HepG2 (cell line): ENCODE data around the gene OR6F1. TPM values are rescaled to one million over a fixed set of nuclear protein-coding genes. Genes with fewer than 3 reads are reported as not detected.

ENCODE experiments used
- ATAC-seq: fragments of 200-7000 bp; cut with Tn5 transposase; 3 replicates; pipeline ENCODE4 v1.9.1; 2020; ENCODE audit warnings: mild to moderate bottlenecking, moderate library complexity
- BruUV-seq: library from RNA; stranded (reverse); fragments of 400-500 nt; replicated peaks from 2 replicates; lab custom pipeline; 2021; lab: Mats Ljungman, UMichigan
- CTCF ChIA-PET: fragments of 300-600 bp; formaldehyde crosslinking; extraction: SDS; loops from one replicate; lab custom pipeline; 2021; ENCODE audit warnings: low total read pairs, inconsistent platforms, low intra/inter-chr PET ratio; lab: Yijun Ruan, JAX
- POLR2A ChIA-PET: fragments of 350-600 bp; sonication (Branson Sonifier 250); formaldehyde crosslinking; loops from one replicate; lab custom pipeline; 2020; ENCODE audit warnings: antibody characterized with exemption, inconsistent platforms; lab: Yijun Ruan, JAX
- DNase-seq: peaks from one replicate; pipeline ENCODE4 v3.0.0-alpha.2; 2015; ENCODE audit warnings: low spot score
- FAIRE-seq: peaks from 3 replicates; lab custom pipeline; 2011; peaks lifted over from hg19 to GRCh38; lab: Jason Lieb, UNC
- H2AFZ ChIP-seq: one replicate; pipeline ENCODE4 v1.6.1; 2011; ENCODE audit warnings: low read length, inconsistent platforms
- H3K27ac ChIP-seq: fragments of 300-600 bp; 3 replicates; pipeline ENCODE4 v1.8.0; 2011; ENCODE audit warnings: mixed run types, mild to moderate bottlenecking, mixed read lengths, low read length, inconsistent platforms; ENCODE audit not compliant: insufficient read depth; ENCODE audit errors: extremely low read length
- H3K27me3 ChIP-seq, 2 experiments: fragments of 200-600 bp in 1 of 2; 2 replicates in 1 of 2; 3 replicates in 1 of 2; pipeline versions ENCODE4 v1.6.0 to v1.8.0; 2011; ENCODE audit warnings: low read length in 2 of 2, mild to moderate bottlenecking in 2 of 2, moderate library complexity in 2 of 2, inconsistent platforms in 1 of 2; ENCODE audit not compliant: insufficient read depth in 2 of 2, control insufficient read depth in 1 of 2
- H3K36me3 ChIP-seq, 2 experiments: fragments of 200-600 bp in 1 of 2; replicated peaks in 1 of 2; 2 replicates in 1 of 2; 3 replicates in 1 of 2; pipeline versions ENCODE4 v1.5.1 to v1.8.0; 2011; ENCODE audit warnings: low read length in 2 of 2, inconsistent platforms in 1 of 2; ENCODE audit not compliant: insufficient read depth in 2 of 2, control insufficient read depth in 1 of 2
- H3K4me1 ChIP-seq: 2 replicates; pipeline ENCODE4 v1.5.1; 2012; ENCODE audit warnings: low read length, inconsistent platforms; ENCODE audit not compliant: insufficient read depth
- H3K4me2 ChIP-seq: 2 replicates; pipeline ENCODE4 v1.6.0; 2011; ENCODE audit warnings: low read depth, low read length, inconsistent platforms
- H3K4me3 ChIP-seq, 3 experiments: fragments of 200-600 bp in 1 of 3; sonication (generic), shearing (Covaris generic) in 1 of 3; replicated peaks in 1 of 3; 2 replicates each; pipeline ENCODE4 v1.5.1; 2011 to 2016; ENCODE audit warnings: low read length in 3 of 3, inconsistent platforms in 2 of 3, low read depth in 2 of 3, mild to moderate bottlenecking in 2 of 3, control low read depth in 1 of 3, mixed read lengths in 1 of 3; ENCODE audit not compliant: insufficient read depth in 1 of 3
- H3K79me2 ChIP-seq: one replicate; pipeline ENCODE4 v1.6.1; 2011; ENCODE audit warnings: low read length, inconsistent platforms; ENCODE audit not compliant: insufficient read depth
- H3K9ac ChIP-seq: 2 replicates; pipeline ENCODE4 v1.6.0; 2011; ENCODE audit warnings: mild to moderate bottlenecking, low read depth, low read length, inconsistent platforms; ENCODE audit not compliant: insufficient read depth
- H3K9me3 ChIP-seq: 2 replicates; pipeline ENCODE4 v1.5.1; 2012; ENCODE audit warnings: mild to moderate bottlenecking, low read length
- H4K20me1 ChIP-seq: 2 replicates; pipeline ENCODE4 v1.6.0; 2011; ENCODE audit warnings: inconsistent platforms, mild to moderate bottlenecking, low read length, moderate library complexity; ENCODE audit not compliant: insufficient read depth
- ADNP ChIP-seq: sonication (generic); formaldehyde crosslinking; IDR thresholded peaks from 2 replicates; pipeline ENCODE4 v1.4.0; 2020; ENCODE audit warnings: missing genetic modification reagents
- ATAD3A ChIP-seq: sonication (generic); formaldehyde crosslinking; IDR thresholded peaks from 2 replicates; pipeline ENCODE4 v1.4.0; 2020; ENCODE audit warnings: missing genetic modification reagents
- MXI1 ChIP-seq: IDR thresholded peaks from 3 replicates; pipeline ENCODE4 v1.6.1; 2012; ENCODE audit warnings: low read depth, low read length, inconsistent platforms, borderline replicate concordance
- MYC ChIP-seq: sonication (generic); formaldehyde crosslinking; IDR thresholded peaks from 2 replicates; pipeline ENCODE4 v1.9.0; 2021; ENCODE audit warnings: missing genetic modification reagents, borderline replicate concordance
- NPAS2 ChIP-seq: sonication (generic); formaldehyde crosslinking; IDR thresholded peaks from 2 replicates; pipeline ENCODE4 v1.8.0; 2022; ENCODE audit warnings: mild to moderate bottlenecking, missing genetic modification reagents, borderline replicate concordance
- SIX4 ChIP-seq: sonication (generic); formaldehyde crosslinking; IDR thresholded peaks from 2 replicates; pipeline ENCODE4 v1.4.0; 2020; ENCODE audit warnings: missing genetic modification reagents
- SKIL ChIP-seq: sonication (generic); formaldehyde crosslinking; IDR thresholded peaks from 2 replicates; pipeline ENCODE4 v1.8.0; 2022; ENCODE audit warnings: missing genetic modification reagents, mild to moderate bottlenecking, moderate library complexity, borderline replicate concordance
- SSRP1 ChIP-seq: IDR thresholded peaks from 2 replicates; pipeline ENCODE4 v1.6.1; 2016; ENCODE audit warnings: control low read depth
- TAF1 ChIP-seq: sonication (generic); formaldehyde crosslinking; IDR thresholded peaks from 2 replicates; pipeline ENCODE4 v1.4.0; 2020; ENCODE audit warnings: missing genetic modification reagents
- XRCC5 ChIP-seq: fragments of 200-400 bp; formaldehyde crosslinking; optimal IDR thresholded peaks from 2 replicates; pipeline ENCODE3; 2017; ENCODE audit warnings: mild to moderate bottlenecking, low read length
- YY1 ChIP-seq: IDR thresholded peaks from 2 replicates; pipeline ENCODE4 v1.6.1; 2011; ENCODE audit warnings: low read length, low read depth, moderate library complexity, mild to moderate bottlenecking; ENCODE audit not compliant: insufficient read depth, insufficient replicate concordance
- ZBTB4 ChIP-seq: sonication (generic); formaldehyde crosslinking; IDR thresholded peaks from 2 replicates; pipeline ENCODE4 v1.4.0; 2020; ENCODE audit warnings: missing genetic modification reagents, mild to moderate bottlenecking, borderline replicate concordance
- ZBTB43 ChIP-seq: sonication (generic); formaldehyde crosslinking; conservative IDR thresholded peaks from 2 replicates; pipeline ENCODE4 v1.4.0; 2020; ENCODE audit warnings: missing genetic modification reagents
- ZNF207 ChIP-seq: fragments of 450-650 bp; IDR thresholded peaks from 2 replicates; pipeline ENCODE4 v1.6.1; 2016; ENCODE audit warnings: antibody characterized with exemption, borderline replicate concordance
- ZNF224 ChIP-seq: sonication (generic); formaldehyde crosslinking; IDR thresholded peaks from 2 replicates; pipeline ENCODE4 v1.5.0; 2020; ENCODE audit warnings: mild to moderate bottlenecking, missing genetic modification reagents
- ZNF557 ChIP-seq: sonication (generic); formaldehyde crosslinking; IDR thresholded peaks from 2 replicates; pipeline ENCODE4 v1.4.0; 2020; ENCODE audit warnings: missing genetic modification reagents
- ZNF713 ChIP-seq: sonication (generic); formaldehyde crosslinking; IDR thresholded peaks from 2 replicates; pipeline ENCODE4 v1.4.0; 2020; ENCODE audit warnings: mild to moderate bottlenecking, missing genetic modification reagents
- ZXDC ChIP-seq: sonication (generic); formaldehyde crosslinking; IDR thresholded peaks from 2 replicates; pipeline ENCODE4 v1.5.0; 2020; ENCODE audit warnings: mild to moderate bottlenecking, missing genetic modification reagents
- WGBS: methylation state at CpG from one replicate; pipeline ENCODE4 v1.1.6; 2017; ENCODE audit warnings: low lambda C conversion rate; 5-methylcytosine and 5-hydroxymethylcytosine counted together
- in situ Hi-C: cut with HindIII; loops from 2 replicates; pipeline ENCODE4 v1.10.0; 2017; ENCODE audit warnings: low pct_unique_long_range_greater_than_20kb; ENCODE audit not compliant: extremely low pct_ligation_motif_present
- intact Hi-C: fragments of 100-400 bp; cut with micrococcal nuclease; formaldehyde crosslinking; loops from one replicate; pipeline ENCODE4 v1.10.0; 2022; ENCODE audit not compliant: unreplicated experiment
- polyA plus RNA-seq, 8 experiments: library from polyadenylated mRNA; depleted of rRNA in 3 of 8; stranded (reverse) in 7 of 8; unstranded in 1 of 8; fragments of >200 nt; fragmentation: Illumina TruSeq in 4 of 8; extraction: Trizol in 4 of 8; gene quantifications; 2 replicates each; pipeline versions ENCODE4 v1.2.1 to v1.2.3, GENCODE V29; 2011 to 2016; ENCODE audit warnings: low read depth in 4 of 8, missing spikeins in 1 of 8, mixed read lengths in 1 of 8; ENCODE audit not compliant: insufficient read depth in 1 of 8
- total RNA-seq, 5 experiments: library from RNA; depleted of rRNA; stranded (reverse); fragments of >200 nt; fragmentation: Illumina TruSeq; extraction: Trizol; gene quantifications; 2 replicates each; pipeline ENCODE4 v1.2.3, GENCODE V29; 2016; ENCODE audit warnings: low read depth in 1 of 5

Gene OR6F1
- total and polyA plus RNA-seq, 2 of the 13 experiments (the other 11 are each of a cell fraction or from before 2014, with no cell fraction given) = not detected

GRCh38 chr1:247680171-247680570 is 36.3 kb downstream of the OR6F1 start:
- ATAC-seq (no peak), DNase-seq (no peak), FAIRE-seq (no peak)
- H3K4me3 ChIP-seq = no peak overlapping the region
- H3K4me2 ChIP-seq = no peak overlapping the region
- no peaks in the 10 kb centered on the region for H4K20me1 ChIP-seq
- H3K27ac ChIP-seq = no peak overlapping the region
- intact Hi-C loops = no loop called here
- no peaks in the 10 kb centered on the region for H3K27me3 ChIP-seq
- H3K36me3 ChIP-seq = no peaks in the 10 kb centered on the region
- CTCF ChIA-PET = no interaction called here
- H3K4me1 ChIP-seq = no peaks in the 10 kb centered on the region
- BruUV-seq = no TSS peak
- H3K9ac ChIP-seq = no peak overlapping the region
- H2AFZ ChIP-seq = no peak overlapping the region
- 23% methylated on average over 4 of the region's 4 CpGs for WGBS
- TF ChIP-seq ZNF207 (no peak), XRCC5 (no peak), ADNP (CRISPR knock-in tag) (no peak), ZBTB43 (CRISPR knock-in tag) (no peak), NPAS2 (CRISPR knock-in tag) (no peak), ZNF713 (CRISPR knock-in tag) (no peak), MYC (no peak), ATAD3A (CRISPR knock-in tag) (no peak), YY1 (no peak), SSRP1 (CRISPR knock-in tag) (no peak), ZXDC (CRISPR knock-in tag) (no peak), TAF1 (CRISPR knock-in tag) (no peak), SKIL (no peak), ZNF557 (CRISPR knock-in tag) (no peak), ZNF224 (CRISPR knock-in tag) (no peak), MXI1 (no peak), ZBTB4 (CRISPR knock-in tag) (no peak), SIX4 (CRISPR knock-in tag) (no peak)
- TF ChIP-seq, all 625 proteins: peak for 0
- POLR2A ChIA-PET = no interaction called here
- Histone ChIP-seq H3K9me3 (peaks cover 9% of the 10 kb centered on the region), H3K79me2 (no peaks in the 10 kb centered on the region)
- in situ Hi-C loops = no loop called here
